Stimulated activated naive B cell treated with anti-CD40 and anti-IgM and Interleukin-4, amounts not matched to agents 10 μg/mL and 1 μg/mL and 100 μg/mL, for 72 hours (primary cell): Measurements from ENCODE around the gene ARHGEF5.
A peak's percentile ranks its signal among the peaks of the same experiment; 100 is the strongest.
"Not testable (repeated sequence)": the region's sequence is repeated elsewhere in the genome, so short reads cannot be mapped to it uniquely, and the experiment has no call there.

Experiments used
- ATAC-seq, 2 donors: fragments of 150-1000 bp; cut with Tn5 transposase; replicated peaks; 2 replicates each; pipeline ENCODE4 v1.10.0; 2021; ENCODE audit warnings: moderate library complexity in 1 of 2
- DNase-seq: peaks from one replicate; pipeline ENCODE4 v3.0.0; 2021
- H3K27ac Mint-ChIP-seq: one replicate; pipeline ENCODE4 v1.8.0; 2022; ENCODE audit warnings: mild to moderate bottlenecking, mixed read lengths
- H3K27me3 Mint-ChIP-seq, 2 donors: one replicate each; pipeline ENCODE4 v1.8.0; 2022; ENCODE audit warnings: mixed read lengths in 2 of 2
- H3K36me3 Mint-ChIP-seq, 2 donors: one replicate each; pipeline ENCODE4 v1.8.0; 2022; ENCODE audit warnings: mixed read lengths in 2 of 2, mild to moderate bottlenecking in 1 of 2
- H3K4me1 Mint-ChIP-seq, 2 donors: one replicate each; pipeline ENCODE4 v1.8.0; 2022; ENCODE audit warnings: mixed read lengths in 2 of 2, mild to moderate bottlenecking in 1 of 2
- H3K4me3 Mint-ChIP-seq, 2 donors: one replicate each; pipeline ENCODE4 v1.8.0; 2022; ENCODE audit warnings: mild to moderate bottlenecking in 2 of 2, mixed read lengths in 2 of 2, moderate library complexity in 1 of 2
- H3K9me3 Mint-ChIP-seq, 2 donors: one replicate each; pipeline ENCODE4 v1.8.0; 2022; ENCODE audit warnings: mixed read lengths in 2 of 2, mild to moderate bottlenecking in 1 of 2

The ARHGEF5 gene

GRCh38 chr7:144356860-144357259 is 1.7 kb downstream of the ARHGEF5 start:
- not testable (repeated sequence) for H3K27me3 Mint-ChIP-seq, H3K36me3 Mint-ChIP-seq, ATAC-seq, H3K27ac Mint-ChIP-seq, DNase-seq, H3K4me3 Mint-ChIP-seq, H3K9me3 Mint-ChIP-seq
- H3K4me1 Mint-ChIP-seq = peaks cover 9 to 12% of the 10 kb centered on the region in 2 donors

GRCh38 chr7:144362061-144362460 is 6.9 kb downstream of the ARHGEF5 start:
- not testable (repeated sequence) for H3K4me1 Mint-ChIP-seq, H3K27me3 Mint-ChIP-seq, H3K9me3 Mint-ChIP-seq, H3K36me3 Mint-ChIP-seq, H3K27ac Mint-ChIP-seq, H3K4me3 Mint-ChIP-seq, ATAC-seq, DNase-seq

- not testable (repeated sequence) for H3K4me3 Mint-ChIP-seq, DNase-seq, H3K27me3 Mint-ChIP-seq, H3K4me1 Mint-ChIP-seq, ATAC-seq, H3K27ac Mint-ChIP-seq, H3K9me3 Mint-ChIP-seq, H3K36me3 Mint-ChIP-seq
Measured at GRCh38 chr7:144365523-144365922, 10.3 kb downstream of the ARHGEF5 start.

- not testable (repeated sequence) for ATAC-seq, H3K9me3 Mint-ChIP-seq, H3K27ac Mint-ChIP-seq, H3K4me1 Mint-ChIP-seq, H3K36me3 Mint-ChIP-seq, H3K4me3 Mint-ChIP-seq, DNase-seq, H3K27me3 Mint-ChIP-seq
Measured at GRCh38 chr7:144367250-144367649, 12.0 kb downstream of the ARHGEF5 start.

GRCh38 chr7:144369221-144369620 is 14.0 kb downstream of the ARHGEF5 start:
- not testable (repeated sequence) for H3K36me3 Mint-ChIP-seq, H3K27ac Mint-ChIP-seq, H3K9me3 Mint-ChIP-seq, H3K4me3 Mint-ChIP-seq, H3K27me3 Mint-ChIP-seq, DNase-seq, H3K4me1 Mint-ChIP-seq
- ATAC-seq = peak in 1 of 2 donors; percentile 33

GRCh38 chr7:144378651-144379050 is 23.4 kb downstream of the ARHGEF5 start:
- no peak overlapping the region for H3K27ac Mint-ChIP-seq
- H3K9me3 Mint-ChIP-seq = no peaks in the 10 kb centered on the region
- H3K27me3 Mint-ChIP-seq = no peaks in the 10 kb centered on the region
- DNase-seq = no peak
- peaks cover 11 to 12% of the 10 kb centered on the region in 2 donors for H3K36me3 Mint-ChIP-seq
- H3K4me1 Mint-ChIP-seq = peaks cover 0 to 3% of the 10 kb centered on the region in 2 donors
- no peak overlapping the region for H3K4me3 Mint-ChIP-seq
- no peak for ATAC-seq

- Mint-ChIP-seq H3K4me3 (no peak overlapping the region), H3K36me3 (peaks cover 11 to 12% of the 10 kb centered on the region in 2 donors), H3K27ac (no peak overlapping the region), H3K27me3 (no peaks in the 10 kb centered on the region), H3K9me3 (no peaks in the 10 kb centered on the region), H3K4me1 (peaks cover 10 to 15% of the 10 kb centered on the region in 2 donors)
- ATAC-seq (no peak), DNase-seq (no peak)
Measured at GRCh38 chr7:144379776-144380384, 24.7 kb downstream of the ARHGEF5 start.

- H3K27ac Mint-ChIP-seq = peak overlapping the region; percentile 44
- H3K36me3 Mint-ChIP-seq = peaks cover 3 to 5% of the 10 kb centered on the region in 2 donors
- no peaks in the 10 kb centered on the region for H3K27me3 Mint-ChIP-seq
- H3K4me3 Mint-ChIP-seq = no peak overlapping the region
- H3K9me3 Mint-ChIP-seq = no peaks in the 10 kb centered on the region
- peak; percentile 89 to 95 for ATAC-seq
- DNase-seq = no peak
- peaks cover 10 to 19% of the 10 kb centered on the region in 2 donors for H3K4me1 Mint-ChIP-seq
Measured at GRCh38 chr7:144384071-144384470, 28.9 kb downstream of the ARHGEF5 start.

- Mint-ChIP-seq H3K4me3 (no peak overlapping the region), H3K36me3 (peaks cover 1 to 5% of the 10 kb centered on the region in 2 donors), H3K4me1 (peaks cover 12 to 19% of the 10 kb centered on the region in 2 donors), H3K27ac (peak overlapping the region; percentile 44), H3K9me3 (no peaks in the 10 kb centered on the region), H3K27me3 (no peaks in the 10 kb centered on the region)
- DNase-seq = no peak
- ATAC-seq = peak; percentile 25 to 57
Measured at GRCh38 chr7:144384555-144385245, 29.5 kb downstream of the ARHGEF5 start.

- Mint-ChIP-seq H3K4me3 (no peak overlapping the region), H3K27me3 (no peaks in the 10 kb centered on the region), H3K27ac (no peak overlapping the region), H3K4me1 (peaks cover 12 to 21% of the 10 kb centered on the region in 2 donors), H3K9me3 (no peaks in the 10 kb centered on the region), H3K36me3 (peaks cover 0 to 1% of the 10 kb centered on the region in 2 donors)
- ATAC-seq (no peak), DNase-seq (no peak)
Measured at GRCh38 chr7:144386741-144387140, 31.5 kb downstream of the ARHGEF5 start.

GRCh38 chr7:144388950-144389349 is 33.7 kb downstream of the ARHGEF5 start:
- H3K4me1 Mint-ChIP-seq = peaks cover 12 to 19% of the 10 kb centered on the region in 2 donors
- H3K36me3 Mint-ChIP-seq = peaks cover 0 to 1% of the 10 kb centered on the region in 2 donors
- H3K9me3 Mint-ChIP-seq = no peaks in the 10 kb centered on the region
- no peak overlapping the region for H3K27ac Mint-ChIP-seq
- ATAC-seq (no peak), DNase-seq (no peak)
- no peaks in the 10 kb centered on the region for H3K27me3 Mint-ChIP-seq
- H3K4me3 Mint-ChIP-seq = no peak overlapping the region

GRCh38 chr7:144390481-144390880 is 35.3 kb downstream of the ARHGEF5 start:
- peaks cover 3 to 10% of the 10 kb centered on the region in 2 donors for H3K4me1 Mint-ChIP-seq
- peaks cover 2 to 3% of the 10 kb centered on the region in 2 donors for H3K27me3 Mint-ChIP-seq
- ATAC-seq = no peak
- no peak overlapping the region for H3K4me3 Mint-ChIP-seq
- H3K27ac Mint-ChIP-seq = no peak overlapping the region
- DNase-seq = no peak
- peaks cover 0 to 1% of the 10 kb centered on the region in 2 donors for H3K36me3 Mint-ChIP-seq
- no peaks in the 10 kb centered on the region for H3K9me3 Mint-ChIP-seq

- no peak overlapping the region for H3K4me3 Mint-ChIP-seq
- no peaks in the 10 kb centered on the region for H3K9me3 Mint-ChIP-seq
- no peak overlapping the region for H3K27ac Mint-ChIP-seq
- H3K27me3 Mint-ChIP-seq = peaks cover 5 to 6% of the 10 kb centered on the region in 2 donors
- ATAC-seq (no peak), DNase-seq (no peak)
- H3K36me3 Mint-ChIP-seq = peaks cover 0 to 1% of the 10 kb centered on the region in 2 donors
- peaks cover 3 to 10% of the 10 kb centered on the region in 2 donors for H3K4me1 Mint-ChIP-seq
Measured at GRCh38 chr7:144391014-144391413, 35.8 kb downstream of the ARHGEF5 start.

GRCh38 chr7:144391823-144392255 is 36.6 kb downstream of the ARHGEF5 start:
- H3K9me3 Mint-ChIP-seq = no peaks in the 10 kb centered on the region
- peak overlapping the region; percentile 58 to 65 for H3K4me3 Mint-ChIP-seq
- peaks cover 0 to 1% of the 10 kb centered on the region in 2 donors for H3K36me3 Mint-ChIP-seq
- ATAC-seq (peak; percentile 78 to 84), DNase-seq (peak; percentile 10)
- H3K27ac Mint-ChIP-seq = peak overlapping the region; percentile 34
- peaks cover 5 to 6% of the 10 kb centered on the region in 2 donors for H3K27me3 Mint-ChIP-seq
- H3K4me1 Mint-ChIP-seq = peaks cover 3 to 5% of the 10 kb centered on the region in 2 donors

- no peak for ATAC-seq
- Mint-ChIP-seq H3K9me3 (no peaks in the 10 kb centered on the region), H3K4me3 (no peak overlapping the region)
Measured at GRCh38 chr7:144397086-144397485, 41.9 kb downstream of the ARHGEF5 start.

More at GRCh38 chr7:144397086-144397485, 41.9 kb downstream of the ARHGEF5 start:
- Mint-ChIP-seq H3K27ac (no peak overlapping the region), H3K36me3 (no peaks in the 10 kb centered on the region), H3K4me1 (peaks cover 0 to under 1% of the 10 kb centered on the region in 2 donors), H3K27me3 (peaks cover 21 to 35% of the 10 kb centered on the region in 2 donors)
- no peak for DNase-seq
